ENCODE measurements around the gene DIO1.

- TF ChIP-seq SUZ12 (IDR thresholded peaks at IDR 0.05; ENCODE audit: extremely low read depth, insufficient read depth, insufficient read length), result no peak
- TF ChIP-seq ZNF274 (IDR thresholded peaks at IDR 0.05; ENCODE audit: low read depth, low read length), result no peak
- TF ChIP-seq YY1 (IDR thresholded peaks at IDR 0.05; ENCODE audit: insufficient read depth, insufficient read length), result no peak
Observed at GRCh38 chr1:53946252-53947171, 52.5 kb downstream of the DIO1 start, which contains the start of gene LRRC42.

Measured in NT2/D1 (cell line).